H1 (cell line): ENCODE data around the gene VCX2. TPM values are rescaled to one million over a fixed set of nuclear protein-coding genes. Genes with fewer than 3 reads are reported as not detected.

Source experiments
- CTCF ChIA-PET: fragments of 300-600 bp; sonication (Branson Sonifier 250); formaldehyde crosslinking; loops from one replicate; lab custom pipeline; 2021; ENCODE audit not compliant: partially characterized antibody; lab: Charles Lee
- POLR2A ChIA-PET: fragments of 300-600 bp; sonication (Branson Sonifier 250); formaldehyde crosslinking; loops from one replicate; lab custom pipeline; 2021; ENCODE audit warnings: inconsistent platforms; ENCODE audit not compliant: partially characterized antibody; lab: Charles Lee
- DNase-seq, 2 experiments: peaks; one replicate each; pipeline versions ENCODE4 v3.0.0 to v3.0.0-alpha.2; 2010 to 2022; ENCODE audit warnings: low spot score in 2 of 2, low read depth in 1 of 2, mixed read lengths in 1 of 2
- FAIRE-seq: peaks from 2 replicates; lab custom pipeline; 2011; peaks lifted over from hg19 to GRCh38; lab: Jason Lieb, UNC
- H2AFZ ChIP-seq: 2 replicates; pipeline ENCODE4 v1.8.1; 2012; ENCODE audit warnings: low read length, inconsistent platforms
- H2AK5ac ChIP-seq: 2 replicates; pipeline ENCODE4 v1.6.1; 2013; ENCODE audit warnings: low read depth, low read length
- H2BK120ac ChIP-seq: replicated peaks from 2 replicates; pipeline ENCODE3; 2013; ENCODE audit warnings: low read depth, low read length, inconsistent platforms
- H2BK12ac ChIP-seq: 2 replicates; pipeline ENCODE4 v1.6.1; 2013; ENCODE audit warnings: low read depth, low read length
- H2BK15ac ChIP-seq: 2 replicates; pipeline ENCODE4 v1.6.1; 2013; ENCODE audit warnings: low read length
- H2BK20ac ChIP-seq: 2 replicates; pipeline ENCODE4 v1.6.1; 2013; ENCODE audit warnings: low read length
- H2BK5ac ChIP-seq: 2 replicates; pipeline ENCODE4 v1.6.1; 2013; ENCODE audit warnings: low read depth, low read length
- H3K14ac ChIP-seq: 2 replicates; pipeline ENCODE4 v1.6.1; 2013; ENCODE audit warnings: inconsistent platforms; ENCODE audit not compliant: insufficient read length
- H3K18ac ChIP-seq: 2 replicates; pipeline ENCODE4 v1.6.1; 2013; ENCODE audit warnings: low read length; ENCODE audit errors: extremely low read depth
- H3K23ac ChIP-seq: 2 replicates; pipeline ENCODE4 v1.6.1; 2013; ENCODE audit warnings: inconsistent platforms; ENCODE audit not compliant: insufficient read length
- H3K23me2 ChIP-seq: 2 replicates; pipeline ENCODE4 v1.6.1; 2013; ENCODE audit warnings: low read depth, low read length
- H3K27ac ChIP-seq: 2 replicates; pipeline ENCODE4 v1.6.1; 2011; ENCODE audit warnings: low read depth, low read length, inconsistent platforms
- H3K27me3 ChIP-seq, 4 experiments: replicated peaks in 1 of 4; 1 replicate in 1 of 4; 2 replicates in 3 of 4; pipeline versions ENCODE4 v1.6.1 to v1.8.1; 2011 to 2013; ENCODE audit warnings: low read length in 3 of 4, mild to moderate bottlenecking in 3 of 4, inconsistent platforms in 2 of 4, mixed read lengths in 2 of 4, moderate library complexity in 1 of 4; ENCODE audit not compliant: control insufficient read depth in 3 of 4, insufficient read depth in 3 of 4; ENCODE audit errors: extremely low read depth in 1 of 4
- H3K36me3 ChIP-seq, 4 experiments: 2 replicates each; pipeline versions ENCODE4 v1.6.1 to v1.8.1; 2011 to 2013; ENCODE audit warnings: mild to moderate bottlenecking in 4 of 4, low read length in 3 of 4, moderate library complexity in 2 of 4, control low read depth in 1 of 4, inconsistent platforms in 1 of 4; ENCODE audit not compliant: insufficient read depth in 4 of 4, control insufficient read depth in 2 of 4
- H3K4ac ChIP-seq: replicated peaks from 2 replicates; pipeline ENCODE3; 2013; ENCODE audit warnings: low read length, low read depth, mixed read lengths, inconsistent platforms; ENCODE audit not compliant: insufficient read length
- H3K4me1 ChIP-seq, 4 experiments: replicated peaks in 1 of 4; 1 replicate in 1 of 4; 2 replicates in 3 of 4; pipeline versions ENCODE4 v1.6.1 to v1.8.1; 2011 to 2013; ENCODE audit warnings: low read length in 3 of 4, inconsistent platforms in 2 of 4, mixed read lengths in 1 of 4; ENCODE audit not compliant: insufficient read depth in 4 of 4, control insufficient read depth in 3 of 4
- H3K4me2 ChIP-seq, 2 experiments: 2 replicates each; pipeline versions ENCODE4 v1.6.1 to v1.8.1; 2011 to 2013; ENCODE audit warnings: low read depth in 2 of 2, low read length in 2 of 2, control low read depth in 1 of 2, inconsistent platforms in 1 of 2, mild to moderate bottlenecking in 1 of 2; ENCODE audit not compliant: insufficient read depth in 1 of 2
- H3K4me3 ChIP-seq, 4 experiments: fragments of 200-600, 300-600 bp in 1 of 4; sonication (generic), shearing (Covaris generic), sonication (Bioruptor Twin) in 1 of 4; 2 replicates each; pipeline versions ENCODE4 v1.5.1 to v1.8.1; 2011 to 2016; ENCODE audit warnings: low read length in 4 of 4, low read depth in 3 of 4, control low read depth in 2 of 4, inconsistent platforms in 2 of 4, mild to moderate bottlenecking in 2 of 4, mixed read lengths in 1 of 4, moderate library complexity in 1 of 4; ENCODE audit not compliant: insufficient read depth in 2 of 4; ENCODE audit errors: extremely low read depth in 1 of 4
- H3K56ac ChIP-seq: replicated peaks from 2 replicates; pipeline ENCODE3; 2013; ENCODE audit warnings: low read depth, mild to moderate bottlenecking, mixed read lengths, low read length, inconsistent platforms; ENCODE audit not compliant: insufficient read length
- H3K79me1 ChIP-seq: 2 replicates; pipeline ENCODE4 v1.6.1; 2013; ENCODE audit warnings: low read depth, low read length, control low read depth
- H3K79me2 ChIP-seq, 2 experiments: 2 replicates each; pipeline versions ENCODE4 v1.6.1 to v1.8.1; 2012 to 2013; ENCODE audit warnings: low read length in 2 of 2, mild to moderate bottlenecking in 2 of 2, inconsistent platforms in 1 of 2; ENCODE audit not compliant: insufficient read depth in 2 of 2, control insufficient read depth in 1 of 2
- H3K9ac ChIP-seq, 4 experiments: replicated peaks in 1 of 4; 1 replicate in 1 of 4; 2 replicates in 3 of 4; pipeline versions ENCODE4 v1.6.1 to v1.8.1; 2011 to 2013; ENCODE audit warnings: low read depth in 3 of 4, low read length in 3 of 4, control low read depth in 2 of 4, mild to moderate bottlenecking in 2 of 4, moderate library complexity in 2 of 4, inconsistent platforms in 1 of 4; ENCODE audit errors: extremely low read depth in 1 of 4
- H3K9me3 ChIP-seq, 2 experiments: 2 replicates each; pipeline versions ENCODE4 v1.6.1 to v1.8.1; 2012 to 2013; ENCODE audit warnings: mild to moderate bottlenecking in 2 of 2, moderate library complexity in 2 of 2, control low read depth in 1 of 2, inconsistent platforms in 1 of 2, low read depth in 1 of 2, low read length in 1 of 2, mixed read lengths in 1 of 2; ENCODE audit not compliant: insufficient read depth in 2 of 2
- H4K20me1 ChIP-seq, 2 experiments: replicated peaks in 1 of 2; 2 replicates each; pipeline versions ENCODE3 to v1.8.1; 2011 to 2013; ENCODE audit warnings: inconsistent platforms in 2 of 2, low read length in 2 of 2, mild to moderate bottlenecking in 1 of 2; ENCODE audit not compliant: insufficient read depth in 2 of 2, control insufficient read depth in 1 of 2
- H4K5ac ChIP-seq: 2 replicates; pipeline ENCODE4 v1.6.1; 2013; ENCODE audit warnings: low read length, low read depth, mixed read lengths, inconsistent platforms; ENCODE audit not compliant: insufficient read length
- H4K8ac ChIP-seq: 2 replicates; pipeline ENCODE4 v1.8.0; 2013; ENCODE audit warnings: mild to moderate bottlenecking, moderate library complexity, low read length, inconsistent platforms; ENCODE audit not compliant: insufficient read depth; ENCODE audit errors: extremely low read depth
- H4K91ac ChIP-seq: replicated peaks from 2 replicates; pipeline ENCODE3; 2013; ENCODE audit warnings: low read length, mixed read lengths, inconsistent platforms; ENCODE audit not compliant: insufficient read length
- ATF3 ChIP-seq: IDR thresholded peaks from 2 replicates; pipeline ENCODE4 v1.6.1; 2011; ENCODE audit warnings: low read depth, mild to moderate bottlenecking, low read length; ENCODE audit not compliant: insufficient read depth
- CBX8 ChIP-seq: fragments of 300-800, 300-1000 bp; sonication (generic); IDR thresholded peaks from 2 replicates; pipeline ENCODE4 v1.7.1; 2016; ENCODE audit warnings: low read depth, low read length, borderline replicate concordance
- CTBP2 ChIP-seq: IDR thresholded peaks from 2 replicates; pipeline ENCODE4 v1.7.0; 2011; ENCODE audit warnings: borderline replicate concordance, mild to moderate bottlenecking, moderate library complexity, mixed read lengths, low read length; ENCODE audit not compliant: insufficient read depth, insufficient read length
- GABPA ChIP-seq: IDR thresholded peaks from 2 replicates; pipeline ENCODE4 v1.6.1; 2011; ENCODE audit warnings: mild to moderate bottlenecking, low read length, moderate library complexity, borderline replicate concordance; ENCODE audit not compliant: insufficient read depth
- HDAC6 ChIP-seq: IDR thresholded peaks from one replicate; pipeline ENCODE4 v1.7.1; 2012; ENCODE audit warnings: low read depth, mild to moderate bottlenecking, inconsistent platforms, low read length, moderate library complexity
- JUN ChIP-seq: IDR thresholded peaks from 2 replicates; pipeline ENCODE4 v1.6.1; 2011; ENCODE audit warnings: low read depth, mild to moderate bottlenecking, improper control_type of control experiment, low read length
- KDM1A ChIP-seq: fragments of 200-600, 300-600 bp; sonication (generic); IDR thresholded peaks from 2 replicates; pipeline ENCODE4 v1.7.1; 2016; ENCODE audit warnings: mild to moderate bottlenecking, low read length, borderline replicate concordance
- NANOG ChIP-seq: IDR thresholded peaks from 2 replicates; pipeline ENCODE4 v1.6.1; 2011; ENCODE audit warnings: low read length, low read depth, mild to moderate bottlenecking, inconsistent platforms; ENCODE audit not compliant: insufficient read depth, poor library complexity, severe bottlenecking
- NRF1 ChIP-seq: IDR thresholded peaks from 2 replicates; pipeline ENCODE4 v1.6.1; 2011; ENCODE audit warnings: mild to moderate bottlenecking, low read depth, low read length, improper control_type of control experiment
- POLR2A ChIP-seq, 2 experiments: IDR thresholded peaks; 1 replicate in 1 of 2; 2 replicates in 1 of 2; pipeline ENCODE4 v1.6.1; 2011; ENCODE audit warnings: low read depth in 2 of 2, low read length in 2 of 2, mild to moderate bottlenecking in 2 of 2; ENCODE audit errors: control extremely low read depth in 1 of 2
- RFX5 ChIP-seq: IDR thresholded peaks from 2 replicates; pipeline ENCODE4 v1.6.1; 2011; ENCODE audit warnings: low read depth, low read length, improper control_type of control experiment, borderline replicate concordance
- SIN3A ChIP-seq, 2 experiments: IDR thresholded peaks in 1 of 2; conservative IDR thresholded peaks in 1 of 2; 2 replicates each; pipeline ENCODE4 v1.6.1; 2011 to 2012; ENCODE audit warnings: low read length in 2 of 2, improper control_type of control experiment in 1 of 2, low read depth in 1 of 2, mild to moderate bottlenecking in 1 of 2
- USF2 ChIP-seq: IDR thresholded peaks from 2 replicates; pipeline ENCODE4 v1.6.1; 2011; ENCODE audit warnings: low read length, improper control_type of control experiment
- WGBS, 2 experiments: shearing (Covaris generic) in 1 of 2; methylation state at CpG; one replicate each; pipeline versions ENCODE4 v1.1.6 to v1.1.7; 2013 to 2015; ENCODE audit warnings: low lambda C conversion rate in 2 of 2, mixed read lengths in 2 of 2, inconsistent platforms in 1 of 2, low coverage in 1 of 2, missing lambda C conversion rate in 1 of 2; ENCODE audit not compliant: insufficient replicate concordance in 2 of 2, insufficient coverage in 1 of 2, insufficient read length in 1 of 2; ENCODE audit errors: extremely low coverage in 1 of 2, missing lambda C conversion rate in 1 of 2; 5-methylcytosine and 5-hydroxymethylcytosine counted together
- polyA plus RNA-seq, 7 experiments: library from polyadenylated mRNA; depleted of rRNA in 3 of 7; stranded (reverse) in 5 of 7; unstranded in 2 of 7; fragments of >200 nt in 5 of 7; fragments of 200-250 nt in 2 of 7; gene quantifications; 1 replicate in 5 of 7; 2 replicates in 1 of 7; 4 replicates in 1 of 7; pipeline versions ENCODE4 v1.2.1 to v1.2.3, GENCODE V29; 2011 to 2013; ENCODE audit warnings: missing spikeins in 2 of 7, mixed read lengths in 2 of 7
- total RNA-seq: library from RNA; stranded (reverse); fragmentation: NEBNext Ultra II Directional; extraction: Animal tissue kit (Norgen Biotek cat#: 25700); gene quantifications from 2 replicates; pipeline ENCODE4 v1.2.1, GENCODE V29; 2021

VCX2 gene
- total and polyA plus RNA-seq, 2 of the 8 experiments (the other 6 are each of a cell fraction or from before 2014, with no cell fraction given), result not detected

- no peak overlapping the region for H4K5ac ChIP-seq
- no peak overlapping the region for H2BK120ac ChIP-seq
- peak; percentile 55 for FAIRE-seq
- no peak overlapping the region for H3K27ac ChIP-seq
- H3K4me2 ChIP-seq, result no peak overlapping the region
- no peak overlapping the region for H2BK12ac ChIP-seq
- H3K9me3 ChIP-seq, result no peaks in the 10 kb centered on the region
- no peaks in the 10 kb centered on the region for H3K23me2 ChIP-seq
- H3K23ac ChIP-seq, result no peak overlapping the region
- no peak overlapping the region for H4K91ac ChIP-seq
- H4K20me1 ChIP-seq, result no peaks in the 10 kb centered on the region
- ChIA-PET CTCF (no interaction called here), POLR2A (no interaction called here)
- no peaks in the 10 kb centered on the region for H3K27me3 ChIP-seq
- H3K4me1 ChIP-seq, result no peaks in the 10 kb centered on the region
- no peak overlapping the region for H3K4ac ChIP-seq
- H3K79me1 ChIP-seq, result no peaks in the 10 kb centered on the region
- no peaks in the 10 kb centered on the region for H3K36me3 ChIP-seq
- H3K79me2 ChIP-seq, result no peaks in the 10 kb centered on the region
- H3K9ac ChIP-seq, result no peak overlapping the region
- H4K8ac ChIP-seq, result no peak overlapping the region
- H2AK5ac ChIP-seq, result no peak overlapping the region
- H2BK15ac ChIP-seq, result no peak overlapping the region
- H3K4me3 ChIP-seq, result no peak overlapping the region
- TF ChIP-seq POLR2A (IDR thresholded peaks at IDR 0.05; ENCODE audit: control extremely low read depth in 1 of 2, low read depth in 2 of 2, low read length in 2 of 2) (no peak), CBX8 (no peak), GABPA (no peak), HDAC6 (no peak), JUN (no peak), CTBP2 (no peak), ATF3 (no peak), USF2 (no peak), SIN3A (conservative IDR thresholded peaks at IDR 0.05 in 1 of 2, IDR thresholded peaks at IDR 0.05 in 1 of 2; ENCODE audit: low read depth in 1 of 2, low read length in 2 of 2) (no peak), NRF1 (no peak), KDM1A (no peak), NANOG (no peak), RFX5 (no peak)
- TF ChIP-seq, all 59 proteins: peak for 0
- 89% methylated on average over 5 of the region's 5 CpGs; no CpG with 5 or more reads in 1 of the 2 experiments for WGBS, 2 experiments
- no peak overlapping the region for H2BK5ac ChIP-seq
- no peak overlapping the region for H2BK20ac ChIP-seq
- no peak for DNase-seq
- no peak overlapping the region for H3K14ac ChIP-seq
- no peak overlapping the region for H3K56ac ChIP-seq
- H2AFZ ChIP-seq, result no peak overlapping the region
- no peak overlapping the region for H3K18ac ChIP-seq
These were observed 32.8 kb downstream of the VCX2 start for GRCh38 chrX:8138252-8138651.
